ENCODE data around the gene NIP7. TPM values are rescaled to one million over a fixed set of nuclear protein-coding genes. Genes with fewer than 3 reads are reported as not detected.
A peak's percentile ranks its signal among the peaks of the same experiment; 100 is the strongest.

Gene NIP7
- total and polyA plus RNA-seq, 9 of the 15 experiments (the other 6 are each of a cell fraction or from before 2014, with no cell fraction given) = 28.9 to 85.5 (median 72.5) TPM

DNA sequence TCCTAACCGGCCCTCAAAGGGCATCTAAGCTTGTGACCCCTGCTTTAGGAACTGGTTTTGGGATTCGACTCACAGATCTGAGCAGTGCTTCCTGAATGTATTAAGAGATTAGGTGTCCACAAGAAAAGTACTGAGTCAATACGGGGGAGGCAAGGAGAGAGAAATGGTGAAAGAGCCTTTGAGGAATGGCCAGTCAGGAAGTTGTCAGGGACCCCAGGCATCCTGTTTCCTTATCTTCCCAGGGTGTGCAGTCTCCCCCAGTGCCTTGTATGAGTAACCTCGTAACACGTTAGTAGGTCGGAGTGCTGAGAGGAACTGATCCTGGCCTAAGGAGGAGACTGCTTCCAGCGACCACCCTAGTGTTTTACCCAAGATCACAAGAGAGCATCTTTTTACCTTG is 28.4 kb downstream of the NIP7 start (continued):
- TF ChIP-seq CREB1 (IDR thresholded peaks at IDR 0.05) (no peak), CREB1 (CRISPR knock-in tag; IDR thresholded peaks at IDR 0.05) (no peak), XRCC4 (IDR thresholded peaks at IDR 0.05; ENCODE audit: extremely low read depth, insufficient read depth, insufficient read length) (no peak), KDM1A (IDR thresholded peaks at IDR 0.05) (peak; percentile 41 to 42; a peak in 2 of 4 replicates), TBL1XR1 (IDR thresholded peaks at IDR 0.05; ENCODE audit: low read length in 2 of 2) (no peak), NR1H2 (CRISPR knock-in tag; IDR thresholded peaks at IDR 0.05) (no peak), BRD4 (IDR thresholded peaks at IDR 0.05) (no peak), ZNF77 (CRISPR knock-in tag; IDR thresholded peaks at IDR 0.05) (no peak), TRIM24 (IDR thresholded peaks at IDR 0.05) (peak in 1 of 2 experiments; percentile 27; a peak in 1 of 4 replicates), POLR2G (IDR thresholded peaks at IDR 0.05; ENCODE audit: low read depth, low read length) (no peak), KHSRP (IDR thresholded peaks at IDR 0.05) (no peak), ZEB2 (IDR thresholded peaks at IDR 0.05) (no peak), NFYB (IDR thresholded peaks at IDR 0.05; ENCODE audit: extremely low read depth, insufficient read length) (no peak), KLF16 (IDR thresholded peaks at IDR 0.05) (0 out of 2 replicates have a peak, but pooled peaks have one; percentile 38), NONO (IDR thresholded peaks at IDR 0.05; ENCODE audit: low read depth in 2 of 2, low read length in 1 of 2) (no peak), CSDE1 (IDR thresholded peaks at IDR 0.05) (no peak), SRSF9 (IDR thresholded peaks at IDR 0.05; ENCODE audit: borderline replicate concordance, low read depth, low read length) (no peak), SPI1 (IDR thresholded peaks at IDR 0.05; ENCODE audit: borderline replicate concordance, low read depth, low read length) (no peak), BHLHE40 (IDR thresholded peaks at IDR 0.05; ENCODE audit: low read length) (no peak), NBN (IDR thresholded peaks at IDR 0.05; ENCODE audit: low read depth) (no peak), ZNF263 (CRISPR knock-in tag; IDR thresholded peaks at IDR 0.05; ENCODE audit: borderline replicate concordance) (no peak), CBFA2T2 (conservative IDR thresholded peaks at IDR 0.05) (peak; percentile 59), ELF4 (CRISPR knock-in tag; IDR thresholded peaks at IDR 0.05) (no peak), CBX2 (IDR thresholded peaks at IDR 0.05; ENCODE audit: insufficient read depth, low read length, poor library complexity, severe bottlenecking) (no peak), SREBF2 (CRISPR knock-in tag; IDR thresholded peaks at IDR 0.05) (no peak), CCNT2 (IDR thresholded peaks at IDR 0.05; ENCODE audit: borderline replicate concordance, extremely low read depth, insufficient read length, low read depth, low read length) (peak; percentile 42), ZBTB7A (IDR thresholded peaks at IDR 0.05; ENCODE audit: borderline replicate concordance, control insufficient read depth, low read depth, low read length) (no peak), RFX1 (IDR thresholded peaks at IDR 0.05) (no peak), ZNF668 (CRISPR knock-in tag; IDR thresholded peaks at IDR 0.05) (no peak), CBX1 (IDR thresholded peaks at IDR 0.05; ENCODE audit: low read depth) (no peak)
- TF ChIP-seq, protein P1, sequence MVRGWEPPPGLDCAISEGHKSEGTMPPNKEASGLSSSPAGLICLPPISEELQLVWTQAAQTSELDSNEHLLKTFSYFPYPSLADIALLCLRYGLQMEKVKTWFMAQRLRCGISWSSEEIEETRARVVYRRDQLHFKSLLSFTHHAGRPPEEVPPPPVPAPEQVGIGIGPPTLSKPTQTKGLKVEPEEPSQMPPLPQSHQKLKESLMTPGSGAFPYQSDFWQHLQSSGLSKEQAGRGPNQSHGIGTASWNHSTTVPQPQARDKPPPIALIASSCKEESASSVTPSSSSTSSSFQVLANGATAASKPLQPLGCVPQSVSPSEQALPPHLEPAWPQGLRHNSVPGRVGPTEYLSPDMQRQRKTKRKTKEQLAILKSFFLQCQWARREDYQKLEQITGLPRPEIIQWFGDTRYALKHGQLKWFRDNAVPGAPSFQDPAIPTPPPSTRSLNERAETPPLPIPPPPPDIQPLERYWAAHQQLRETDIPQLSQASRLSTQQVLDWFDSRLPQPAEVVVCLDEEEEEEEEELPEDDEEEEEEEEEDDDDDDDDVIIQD (CRISPR knock-in tag; IDR thresholded peaks at IDR 0.05) = no peak
- TF ChIP-seq, protein P2, sequence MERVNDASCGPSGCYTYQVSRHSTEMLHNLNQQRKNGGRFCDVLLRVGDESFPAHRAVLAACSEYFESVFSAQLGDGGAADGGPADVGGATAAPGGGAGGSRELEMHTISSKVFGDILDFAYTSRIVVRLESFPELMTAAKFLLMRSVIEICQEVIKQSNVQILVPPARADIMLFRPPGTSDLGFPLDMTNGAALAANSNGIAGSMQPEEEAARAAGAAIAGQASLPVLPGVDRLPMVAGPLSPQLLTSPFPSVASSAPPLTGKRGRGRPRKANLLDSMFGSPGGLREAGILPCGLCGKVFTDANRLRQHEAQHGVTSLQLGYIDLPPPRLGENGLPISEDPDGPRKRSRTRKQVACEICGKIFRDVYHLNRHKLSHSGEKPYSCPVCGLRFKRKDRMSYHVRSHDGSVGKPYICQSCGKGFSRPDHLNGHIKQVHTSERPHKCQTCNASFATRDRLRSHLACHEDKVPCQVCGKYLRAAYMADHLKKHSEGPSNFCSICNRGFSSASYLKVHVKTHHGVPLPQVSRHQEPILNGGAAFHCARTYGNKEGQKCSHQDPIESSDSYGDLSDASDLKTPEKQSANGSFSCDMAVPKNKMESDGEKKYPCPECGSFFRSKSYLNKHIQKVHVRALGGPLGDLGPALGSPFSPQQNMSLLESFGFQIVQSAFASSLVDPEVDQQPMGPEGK (CRISPR knock-in tag; IDR thresholded peaks at IDR 0.05; ENCODE audit: borderline replicate concordance) = no peak

Measured in K562 (cell line).